Gastrocnemius medialis (tissue), 4 donors: ENCODE data around the gene MAP3K9.

Experiments
- POLR2A ChIP-seq, 2 donors: fragments of 450-650 bp; IDR thresholded peaks; one replicate each; pipeline ENCODE4 v1.6.1; 2017; ENCODE audit warnings: antibody characterized with exemption in 2 of 2, mild to moderate bottlenecking in 2 of 2, moderate library complexity in 2 of 2
- TF ChIP-seq, protein P1 (sequence below), 5 experiments: fragments of 450-650 bp in 3 of 5; fragments of 200-600 bp in 2 of 5; sonication (generic) in 2 of 5; IDR thresholded peaks in 4 of 5; conservative IDR thresholded peaks in 1 of 5; 1 replicate in 4 of 5; 2 replicates in 1 of 5; pipeline ENCODE4 v1.5.1; 2016 to 2019; ENCODE audit warnings: antibody characterized with exemption in 5 of 5, mild to moderate bottlenecking in 3 of 5, moderate library complexity in 3 of 5

DNA sequence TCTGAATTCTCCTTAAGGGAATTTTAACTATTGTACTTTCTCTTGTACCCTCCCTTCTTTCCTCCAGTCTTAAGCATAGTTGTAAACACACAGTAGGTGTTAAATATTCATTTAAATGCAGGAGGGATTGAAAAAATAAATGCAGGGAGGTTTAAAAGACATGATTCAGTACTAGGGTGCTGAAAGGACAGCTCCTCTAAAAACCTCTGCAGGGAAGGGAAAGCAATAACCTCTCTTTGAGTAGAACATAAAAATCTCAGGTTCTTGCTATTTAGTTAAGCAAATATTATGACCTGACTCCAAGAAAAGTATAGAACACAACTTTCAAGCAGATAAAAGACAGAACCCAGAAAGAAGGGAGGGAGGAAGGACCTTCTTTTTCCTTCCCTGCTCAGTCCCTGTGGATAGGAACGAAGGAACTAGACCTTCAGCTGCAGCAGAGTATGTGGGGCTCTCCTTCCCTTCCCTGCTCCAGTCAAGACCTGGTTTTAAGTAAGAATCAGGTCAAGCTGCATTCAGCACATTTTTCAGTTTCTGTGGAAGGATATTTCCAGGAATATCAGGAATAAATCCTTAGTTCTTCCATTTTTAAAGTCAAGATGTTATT, 4.7 kb downstream of the MAP3K9 start:
- TF ChIP-seq POLR2A (IDR thresholded peaks at IDR 0.05): no peak
- TF ChIP-seq, protein P1, sequence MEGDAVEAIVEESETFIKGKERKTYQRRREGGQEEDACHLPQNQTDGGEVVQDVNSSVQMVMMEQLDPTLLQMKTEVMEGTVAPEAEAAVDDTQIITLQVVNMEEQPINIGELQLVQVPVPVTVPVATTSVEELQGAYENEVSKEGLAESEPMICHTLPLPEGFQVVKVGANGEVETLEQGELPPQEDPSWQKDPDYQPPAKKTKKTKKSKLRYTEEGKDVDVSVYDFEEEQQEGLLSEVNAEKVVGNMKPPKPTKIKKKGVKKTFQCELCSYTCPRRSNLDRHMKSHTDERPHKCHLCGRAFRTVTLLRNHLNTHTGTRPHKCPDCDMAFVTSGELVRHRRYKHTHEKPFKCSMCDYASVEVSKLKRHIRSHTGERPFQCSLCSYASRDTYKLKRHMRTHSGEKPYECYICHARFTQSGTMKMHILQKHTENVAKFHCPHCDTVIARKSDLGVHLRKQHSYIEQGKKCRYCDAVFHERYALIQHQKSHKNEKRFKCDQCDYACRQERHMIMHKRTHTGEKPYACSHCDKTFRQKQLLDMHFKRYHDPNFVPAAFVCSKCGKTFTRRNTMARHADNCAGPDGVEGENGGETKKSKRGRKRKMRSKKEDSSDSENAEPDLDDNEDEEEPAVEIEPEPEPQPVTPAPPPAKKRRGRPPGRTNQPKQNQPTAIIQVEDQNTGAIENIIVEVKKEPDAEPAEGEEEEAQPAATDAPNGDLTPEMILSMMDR (IDR thresholded peaks at IDR 0.05 in 4 of 5, conservative IDR thresholded peaks at IDR 0.05 in 1 of 5): no peak
